NB4 (cell line): Measurements from ENCODE around the gene CTPS1.

Experiments
- DNase-seq: peaks from one replicate; pipeline ENCODE4 v3.0.0; 2010; ENCODE audit warnings: low read depth
- H3K4me3 ChIP-seq: one replicate; pipeline ENCODE4 v1.5.1; 2011; ENCODE audit warnings: mild to moderate bottlenecking, low read depth, low read length, moderate library complexity
- CTCF ChIP-seq: IDR thresholded peaks from one replicate; pipeline ENCODE4 v1.5.1; 2012; ENCODE audit warnings: low read depth, low read length
- MAX ChIP-seq: IDR thresholded peaks from 2 replicates; pipeline ENCODE4 v1.6.1; 2011; ENCODE audit warnings: low read depth, low read length
- MYC ChIP-seq: IDR thresholded peaks from 2 replicates; pipeline ENCODE4 v1.6.1; 2011; ENCODE audit warnings: low read depth, low read length
- POLR2A ChIP-seq: IDR thresholded peaks from 2 replicates; pipeline ENCODE4 v1.6.1; 2011; ENCODE audit warnings: mild to moderate bottlenecking; ENCODE audit not compliant: insufficient read length; ENCODE audit errors: extremely low read depth

Gene CTPS1

GRCh38 chr1:40974945-40975344 is 4.6 kb upstream of the CTPS1 start:
- no peak overlapping the region for H3K4me3 ChIP-seq
- no peak for DNase-seq
- no peak for TF ChIP-seq MAX
- TF ChIP-seq MYC = no peak
- no peak for TF ChIP-seq CTCF
- TF ChIP-seq POLR2A = no peak

- no peak overlapping the region for H3K4me3 ChIP-seq
- no peak for DNase-seq
- TF ChIP-seq CTCF = no peak
- no peak for TF ChIP-seq MYC
- TF ChIP-seq MAX = no peak
- TF ChIP-seq POLR2A = no peak
Observed at GRCh38 chr1:40976952-40977690, 2.4 kb upstream of the CTPS1 start.

- no peak for DNase-seq
- TF ChIP-seq POLR2A = no peak
- no peak for TF ChIP-seq MAX
- no peak for TF ChIP-seq MYC
- TF ChIP-seq CTCF = no peak
- no peak overlapping the region for H3K4me3 ChIP-seq
Observed at GRCh38 chr1:40977716-40978115, 1.8 kb upstream of the CTPS1 start.

GRCh38 chr1:40978886-40979240 is 633 bp upstream of the CTPS1 start:
- TF ChIP-seq MAX (no peak), CTCF (no peak), POLR2A (no peak), MYC (no peak)
- DNase-seq = no peak
- peak overlapping the region; percentile 64 for H3K4me3 ChIP-seq

- no peak for DNase-seq
- H3K4me3 ChIP-seq = peak overlapping the region; percentile 98
- TF ChIP-seq MAX (no peak), CTCF (no peak), MYC (no peak; the same call in 1 of the 2 replicates), POLR2A (no peak)
Observed at GRCh38 chr1:40980068-40980452, 564 bp downstream of the CTPS1 start.

GRCh38 chr1:40980453-40981121 is 1.1 kb downstream of the CTPS1 start:
- DNase-seq = peak; percentile 63

More at GRCh38 chr1:40980453-40981121, 1.1 kb downstream of the CTPS1 start:
- peak overlapping the region; percentile 98 for H3K4me3 ChIP-seq
- TF ChIP-seq POLR2A (no peak), MAX (0 out of 2 replicates have a peak, but pooled peaks have one; percentile 23), CTCF (no peak), MYC (no peak)
